GM12878 (cell line): ENCODE measurements around the gene SCARF2. TPM values are rescaled to one million over a fixed set of nuclear protein-coding genes. Genes with fewer than 3 reads are reported as not detected.

Source experiments
- ATAC-seq: fragments of 200-7000 bp; cut with Tn5 transposase; 3 replicates; pipeline ENCODE4 v1.9.1; 2020; ENCODE audit warnings: mild to moderate bottlenecking, moderate library complexity
- BruUV-seq: library from RNA; stranded (reverse); fragments of 400-500 nt; replicated peaks from 2 replicates; lab custom pipeline; 2021; lab: Mats Ljungman, UMichigan
- CTCF ChIA-PET: fragments of 300-600 bp; sonication (Branson Sonifier 250); formaldehyde crosslinking; extraction: SDS; loops from one replicate; lab custom pipeline; 2021; ENCODE audit warnings: inconsistent platforms; lab: Yijun Ruan, JAX
- POLR2A ChIA-PET: fragments of 350-600 bp; formaldehyde crosslinking; extraction: SDS; loops from one replicate; lab custom pipeline; 2021; ENCODE audit warnings: inconsistent platforms; lab: Charles Lee
- RAD21 ChIA-PET: fragments of 300-600 bp; sonication (Branson Sonifier 250); formaldehyde crosslinking; loops from one replicate; lab custom pipeline; 2023; ENCODE audit warnings: antibody characterized with exemption; ENCODE audit not compliant: unreplicated experiment; lab: Charles Lee
- SMC1A ChIA-PET: fragments of 300-600 bp; sonication (Branson Sonifier 250); formaldehyde crosslinking; loops from one replicate; lab custom pipeline; 2023; ENCODE audit not compliant: unreplicated experiment, uncharacterized antibody; lab: Charles Lee
- DNase-seq: peaks from one replicate; pipeline ENCODE4 v3.0.0-alpha.2; 2011; ENCODE audit warnings: low read depth, low spot score
- FAIRE-seq: peaks from 3 replicates; lab custom pipeline; 2011; peaks lifted over from hg19 to GRCh38; lab: Jason Lieb, UNC
- H2AFZ ChIP-seq: 2 replicates; pipeline ENCODE4 v1.6.0; 2011; ENCODE audit warnings: low read depth, low read length, control low read depth; ENCODE audit not compliant: control insufficient read depth
- H3K27ac ChIP-seq: 2 replicates; pipeline ENCODE4 v1.5.1; 2011; ENCODE audit warnings: control low read depth; ENCODE audit not compliant: control insufficient read depth, insufficient read depth
- H3K27me3 ChIP-seq, 2 experiments: replicated peaks in 1 of 2; 2 replicates each; pipeline versions ENCODE4 v1.6.0 to v1.6.1; 2011; ENCODE audit warnings: low read length in 1 of 2; ENCODE audit not compliant: control insufficient read depth in 2 of 2, insufficient read depth in 2 of 2
- H3K36me3 ChIP-seq, 2 experiments: 2 replicates each; pipeline ENCODE4 v1.5.1; 2011; ENCODE audit warnings: low read length in 1 of 2; ENCODE audit not compliant: control insufficient read depth in 2 of 2, insufficient read depth in 2 of 2
- H3K4me1 ChIP-seq: 2 replicates; pipeline ENCODE4 v1.6.1; 2011; ENCODE audit warnings: mild to moderate bottlenecking, low read length, moderate library complexity, mixed read lengths; ENCODE audit not compliant: control insufficient read depth, insufficient read depth
- H3K4me2 ChIP-seq: 2 replicates; pipeline ENCODE4 v1.6.0; 2011; ENCODE audit warnings: control low read depth; ENCODE audit not compliant: control insufficient read depth, insufficient read depth
- H3K4me3 ChIP-seq: fragments of 200-600 bp; sonication (generic); 2 replicates; pipeline ENCODE4 v1.5.1; 2016
- H3K79me2 ChIP-seq: 2 replicates; pipeline ENCODE4 v1.6.0; 2011; ENCODE audit warnings: low read length; ENCODE audit not compliant: control insufficient read depth, insufficient read depth
- H3K9ac ChIP-seq: 2 replicates; pipeline ENCODE4 v1.8.0; 2011; ENCODE audit warnings: low read length, control low read depth, mixed read lengths; ENCODE audit not compliant: control insufficient read depth, insufficient read depth
- H3K9me3 ChIP-seq: replicated peaks from 3 replicates; pipeline ENCODE4 v1.5.1; 2011; ENCODE audit warnings: mild to moderate bottlenecking, low read length; ENCODE audit not compliant: control insufficient read depth, insufficient read depth
- H4K20me1 ChIP-seq: 2 replicates; pipeline ENCODE4 v1.6.0; 2011; ENCODE audit not compliant: control insufficient read depth, insufficient read depth
- BCL11A ChIP-seq: IDR thresholded peaks from 2 replicates; pipeline ENCODE4 v1.6.1; 2011; ENCODE audit warnings: low read depth, low read length
- CBX5 ChIP-seq: sonication (generic); IDR thresholded peaks from 2 replicates; pipeline ENCODE4 v1.6.1; 2016; ENCODE audit warnings: low read depth, moderate library complexity, mild to moderate bottlenecking, inconsistent platforms
- CUX1 ChIP-seq: IDR thresholded peaks from 2 replicates; pipeline ENCODE4 v1.6.1; 2012; ENCODE audit warnings: improper control_type of control experiment, low read depth, low read length; ENCODE audit not compliant: insufficient replicate concordance
- EGR1 ChIP-seq, 2 experiments: IDR thresholded peaks; 1 replicate in 1 of 2; 2 replicates in 1 of 2; pipeline ENCODE4 v1.6.1; 2011 to 2012; ENCODE audit warnings: low read depth in 2 of 2, low read length in 2 of 2, borderline replicate concordance in 1 of 2, mild to moderate bottlenecking in 1 of 2, moderate library complexity in 1 of 2
- NFIC ChIP-seq: IDR thresholded peaks from 2 replicates; pipeline ENCODE4 v1.6.1; 2012; ENCODE audit warnings: low read depth, mild to moderate bottlenecking, inconsistent platforms, low read length, moderate library complexity
- SRF ChIP-seq, 2 experiments: IDR thresholded peaks; 2 replicates each; pipeline ENCODE4 v1.6.1; 2011; ENCODE audit warnings: low read depth in 2 of 2, low read length in 2 of 2, mild to moderate bottlenecking in 1 of 2, moderate library complexity in 1 of 2
- STAT1 ChIP-seq: fragments of 450-650 bp; conservative IDR thresholded peaks from 2 replicates; pipeline ENCODE4 v1.6.1; 2014; ENCODE audit warnings: antibody characterized with exemption, mild to moderate bottlenecking
- STAT3 ChIP-seq: IDR thresholded peaks from 2 replicates; pipeline ENCODE4 v1.6.1; 2011; ENCODE audit warnings: low read depth, low read length, improper control_type of control experiment
- TAF1 ChIP-seq: IDR thresholded peaks from 2 replicates; pipeline ENCODE4 v1.6.1; 2011; ENCODE audit warnings: mild to moderate bottlenecking, low read depth, low read length, borderline replicate concordance
- TCF3 ChIP-seq: IDR thresholded peaks from 2 replicates; pipeline ENCODE4 v1.6.1; 2012; ENCODE audit warnings: low read depth, mild to moderate bottlenecking, low read length, borderline replicate concordance; ENCODE audit not compliant: insufficient read depth
- ZBTB4 ChIP-seq: fragments of 450-650 bp; formaldehyde crosslinking; IDR thresholded peaks from 2 replicates; pipeline ENCODE4 v1.4.0; 2022; ENCODE audit warnings: mild to moderate bottlenecking, moderate library complexity
- ZNF207 ChIP-seq: fragments of 450-650 bp; IDR thresholded peaks from 2 replicates; pipeline ENCODE4 v1.6.1; 2014; ENCODE audit warnings: antibody characterized with exemption, mild to moderate bottlenecking, borderline replicate concordance
- WGBS: methylation state at CpG from one replicate; pipeline ENCODE4 v1.1.6; 2016; ENCODE audit warnings: low lambda C conversion rate; ENCODE audit not compliant: insufficient replicate concordance, insufficient coverage; ENCODE audit errors: missing lambda C conversion rate; 5-methylcytosine and 5-hydroxymethylcytosine counted together
- in situ Hi-C: fragments of 300-500 bp; cut with MboI; formaldehyde crosslinking; loops from 9 replicates; pipeline ENCODE4 v1.14.3; 2018; ENCODE audit warnings: mixed read lengths
- intact Hi-C: fragments of 100-400 bp; cut with micrococcal nuclease; formaldehyde crosslinking; loops from one replicate; pipeline ENCODE4 v1.14.2; 2022; ENCODE audit not compliant: unreplicated experiment
- polyA plus RNA-seq, 11 experiments: library from polyadenylated mRNA; depleted of rRNA in 4 of 11; unstranded in 6 of 11; stranded (reverse) in 5 of 11; fragments of >200 nt; fragmentation: Nextera tagmentation in 4 of 11; fragmentation: Illumina TruSeq in 1 of 11; extraction: Ambion mirVana in 4 of 11; extraction: Trizol in 1 of 11; gene quantifications; 1 replicate in 1 of 11; 2 replicates in 10 of 11; pipeline versions ENCODE4 v1.2.1 to v1.2.3, GENCODE V29; 2011 to 2016; ENCODE audit warnings: inconsistent platforms in 2 of 11, missing spikeins in 2 of 11, low read depth in 1 of 11
- total RNA-seq, 4 experiments: library from RNA; depleted of rRNA in 3 of 4; stranded (reverse); fragments of >200 nt in 3 of 4; fragmentation: Illumina TruSeq in 1 of 4; extraction: Trizol in 1 of 4; gene quantifications; 2 replicates each; pipeline versions ENCODE4 v1.2.1 to v1.2.3, GENCODE V29; 2013 to 2021

The SCARF2 gene
- total and polyA plus RNA-seq, 10 of the 15 experiments (the other 5 are each of a cell fraction or from before 2014, with no cell fraction given), result 0.01 to 0.74 (median 0.17) TPM; not detected in 5

DNA sequence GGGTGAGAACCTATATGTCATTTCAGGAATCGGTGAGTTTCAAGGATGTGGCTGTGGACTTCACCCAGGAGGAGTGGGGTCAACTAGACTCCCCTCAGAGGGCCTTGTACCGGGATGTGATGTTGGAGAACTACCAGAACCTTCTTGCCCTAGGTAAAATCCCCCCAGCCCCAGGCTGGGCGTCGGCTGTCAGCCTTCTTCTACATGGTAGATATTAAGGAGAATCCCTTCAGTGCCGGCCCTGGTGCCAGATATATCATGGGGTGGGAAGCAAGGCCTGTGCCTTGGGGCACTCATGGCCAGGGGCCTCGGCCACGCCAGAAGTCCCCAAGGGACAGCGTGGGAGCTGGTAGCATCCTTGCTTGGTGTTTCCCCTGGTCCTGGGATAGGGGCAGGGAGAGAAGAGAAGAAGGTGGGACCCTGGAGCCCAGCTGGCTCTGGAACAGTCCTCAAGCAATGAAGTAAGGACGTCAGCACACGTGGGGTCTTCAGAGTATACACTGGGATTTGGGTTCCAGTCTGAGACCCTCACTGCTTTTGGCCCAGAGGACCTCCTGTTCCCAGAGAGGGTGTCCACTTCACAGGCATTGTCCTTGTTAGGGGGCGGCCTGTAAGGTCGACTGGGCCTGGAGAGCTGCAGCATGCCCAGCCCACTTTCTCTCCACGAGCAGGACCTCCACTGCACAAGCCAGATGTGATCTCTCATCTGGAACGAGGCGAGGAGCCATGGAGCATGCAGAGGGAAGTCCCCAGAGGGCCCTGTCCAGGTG lies 36.8 kb downstream of the SCARF2 start (continued):
- TF ChIP-seq BCL11A (no peak), STAT3 (no peak), NFIC (no peak), SRF (IDR thresholded peaks at IDR 0.05; ENCODE audit: low read depth in 2 of 2, low read length in 2 of 2) (no peak), EGR1 (IDR thresholded peaks at IDR 0.05; ENCODE audit: borderline replicate concordance in 1 of 2, low read depth in 2 of 2, low read length in 2 of 2) (no peak), ZNF207 (no peak)

DNA sequence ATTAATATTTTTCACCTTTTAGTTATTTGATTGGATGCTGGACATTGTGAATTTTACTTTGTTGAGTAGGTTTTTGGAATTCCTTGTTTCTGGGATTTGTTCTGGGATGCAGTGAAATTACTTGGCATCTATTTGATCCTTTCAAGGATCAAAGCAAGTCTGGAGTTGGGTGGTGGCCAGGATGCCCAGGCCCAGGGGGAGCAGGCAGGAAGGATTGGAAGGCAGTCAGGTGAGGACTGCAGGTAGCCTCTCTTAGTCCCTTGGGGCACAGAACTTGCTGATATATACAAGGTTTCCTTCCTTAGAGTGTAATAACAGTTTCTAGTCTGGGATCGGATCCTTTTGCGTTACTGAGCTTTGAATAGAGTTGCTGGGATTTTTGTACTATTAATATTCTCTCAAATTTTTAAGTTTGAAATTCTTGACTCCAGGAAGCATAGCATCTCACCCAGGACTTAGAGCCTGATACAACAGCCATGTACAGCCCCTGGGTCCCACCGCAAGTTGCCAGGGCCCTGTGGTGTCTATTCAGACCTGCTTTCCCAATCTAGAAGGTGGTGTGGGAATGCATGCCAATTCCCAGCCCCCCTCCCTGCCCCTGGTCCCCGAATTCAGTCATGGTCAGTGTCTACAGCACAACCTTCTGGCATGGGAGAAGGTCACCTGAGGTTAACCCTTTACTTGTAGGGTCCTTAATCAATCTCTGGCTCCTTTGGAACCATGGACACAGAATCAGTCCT lies 37.6 kb downstream of the SCARF2 start:
- RAD21 ChIA-PET, result no interaction called here
- SMC1A ChIA-PET, result no interaction called here
- no peak for ATAC-seq
- POLR2A ChIA-PET, result interaction anchor here (1.2 kb wide), 1 partner anchor 8 kb away, joined by 5 read pairs; no protein-coding TSS in a partner anchor
- WGBS, result 87% methylated on average over 4 of the region's 4 CpGs
- H2AFZ ChIP-seq, result no peak overlapping the region
- no peak overlapping the region for H3K9ac ChIP-seq
- peaks cover 7% of the 10 kb centered on the region for H3K4me1 ChIP-seq
- no peak overlapping the region for H3K27ac ChIP-seq
- H3K79me2 ChIP-seq, result no peaks in the 10 kb centered on the region
- H4K20me1 ChIP-seq, result no peaks in the 10 kb centered on the region
- FAIRE-seq, result no peak
- no peaks in the 10 kb centered on the region for H3K9me3 ChIP-seq
- BruUV-seq, result no TSS peak
- no peaks in the 10 kb centered on the region for H3K36me3 ChIP-seq
- CTCF ChIA-PET, result interaction anchor here (1.0 to 1.1 kb wide), 2 partner anchors 18 to 95 kb away, joined by 3 to 5 read pairs; no protein-coding TSS in a partner anchor
- no peak for DNase-seq
- H3K27me3 ChIP-seq, result no peaks in the 10 kb centered on the region; a peak in 1 of 4 replicates
- in situ Hi-C loops, result no loop called here
- intact Hi-C loops, result no loop called here
- H3K4me3 ChIP-seq, result no peak overlapping the region
- H3K4me2 ChIP-seq, result no peak overlapping the region
- no peak for TF ChIP-seq TAF1
- TF ChIP-seq TCF3, result no peak
- TF ChIP-seq STAT1, result no peak
- no peak for TF ChIP-seq CUX1
- no peak for TF ChIP-seq ZBTB4 (CRISPR knock-in tag)
- no peak for TF ChIP-seq CBX5
